CD4-positive, alpha-beta T cell (primary cell): ENCODE measurements around the gene RNF213. TPM values are rescaled to one million over a fixed set of nuclear protein-coding genes. Genes with fewer than 3 reads are reported as not detected.

Experiments
- ATAC-seq: fragments of 200-7000 bp; cut with Tn5 transposase; one replicate; pipeline ENCODE4 v1.10.0; 2022; ENCODE audit warnings: mild to moderate bottlenecking; ENCODE audit not compliant: poor library complexity
- CTCF ChIA-PET: fragments of 350-600 bp; sonication (Branson Sonifier 250); formaldehyde crosslinking; loops from one replicate; lab custom pipeline; 2021; ENCODE audit warnings: antibody characterized with exemption, inconsistent platforms; lab: Charles Lee
- POLR2A ChIA-PET: fragments of 350-600 bp; sonication (Branson Sonifier 250); formaldehyde crosslinking; loops from one replicate; lab custom pipeline; 2021; ENCODE audit warnings: antibody characterized with exemption, inconsistent platforms; lab: Charles Lee
- DNase-seq, 14 experiments: peaks; one replicate each; pipeline ENCODE4 v3.0.0-alpha.2; 2013 to 2020; ENCODE audit warnings: mixed read lengths in 2 of 14
- H3K27ac ChIP-seq, 2 donors: one replicate each; pipeline versions ENCODE4 v1.5.1 to v1.7.0; 2013; ENCODE audit warnings: low read length in 2 of 2, low read depth in 1 of 2, mild to moderate bottlenecking in 1 of 2
- H3K27me3 ChIP-seq, 2 experiments: 1 replicate in 1 of 2; 2 replicates in 1 of 2; pipeline versions ENCODE4 v1.6.1 to v1.7.0; 2013; ENCODE audit warnings: low read length in 2 of 2, control low read depth in 1 of 2, mild to moderate bottlenecking in 1 of 2, moderate library complexity in 1 of 2; ENCODE audit not compliant: insufficient read depth in 2 of 2, control insufficient read depth in 1 of 2
- H3K36me3 ChIP-seq: one replicate; pipeline ENCODE4 v1.6.1; 2013; ENCODE audit warnings: low read length, control low read depth; ENCODE audit not compliant: insufficient read depth
- H3K4me1 ChIP-seq: one replicate; pipeline ENCODE4 v1.6.1; 2013; ENCODE audit warnings: low read length, control low read depth; ENCODE audit not compliant: insufficient read depth
- H3K4me3 ChIP-seq: one replicate; pipeline ENCODE4 v1.5.1; 2013; ENCODE audit warnings: mild to moderate bottlenecking, low read length, moderate library complexity
- H3K9me3 ChIP-seq, 2 experiments: 1 replicate in 1 of 2; 2 replicates in 1 of 2; pipeline versions ENCODE4 v1.6.1 to v1.7.0; 2013; ENCODE audit warnings: low read length in 2 of 2, mild to moderate bottlenecking in 2 of 2, control low read depth in 1 of 2, moderate library complexity in 1 of 2; ENCODE audit not compliant: control insufficient read depth in 1 of 2, insufficient read depth in 1 of 2
- H3K27ac Mint-ChIP-seq: one replicate; pipeline ENCODE4 v1.8.0; 2020; ENCODE audit warnings: mixed read lengths
- H3K27me3 Mint-ChIP-seq: one replicate; pipeline ENCODE4 v1.8.0; 2021; ENCODE audit warnings: mixed read lengths
- H3K36me3 Mint-ChIP-seq: one replicate; pipeline ENCODE4 v1.8.0; 2021; ENCODE audit warnings: low read depth, mixed read lengths
- H3K4me1 Mint-ChIP-seq: one replicate; pipeline ENCODE4 v1.8.0; 2021; ENCODE audit warnings: low read depth, mixed read lengths
- H3K4me3 Mint-ChIP-seq: one replicate; pipeline ENCODE4 v1.8.0; 2020; ENCODE audit warnings: mild to moderate bottlenecking, mixed read lengths
- H3K9me3 Mint-ChIP-seq: one replicate; pipeline ENCODE4 v1.8.0; 2020; ENCODE audit warnings: mixed read lengths
- intact Hi-C, 2 experiments: fragments of 100-400 bp; cut with DNase I in 1 of 2; cut with micrococcal nuclease in 1 of 2; formaldehyde crosslinking; loops; one replicate each; pipeline versions ENCODE4 v1.15.1 to v1.9.0; 2023 to 2025; cut with DNase I, micrococcal nuclease
- total RNA-seq, 174 experiments: library from RNA in 2 of 174; stranded (reverse) in 2 of 174; gene quantifications; one replicate each; pipeline ENCODE4 v1.2.3 and lab custom pipeline; 2021 to 2026
- TF ChIP-seq, protein P1 (sequence below): fragments of 200-600 bp; IDR thresholded peaks from one replicate; pipeline ENCODE4 v1.8.0; 2022; ENCODE audit warnings: antibody characterized with exemption, mild to moderate bottlenecking

The RNF213 gene
- total RNA-seq, 2 experiments from 2014 or later: 290 to 312 TPM

- Mint-ChIP-seq H3K4me3 (no peak overlapping the region), H3K36me3 (peaks cover 64% of the 10 kb centered on the region), H3K27ac (no peak overlapping the region), H3K4me1 (peaks cover 7% of the 10 kb centered on the region), H3K27me3 (no peaks in the 10 kb centered on the region), H3K9me3 (peaks cover 3% of the 10 kb centered on the region)
- intact Hi-C loops: no loop called here
- CTCF ChIA-PET: interaction anchor here (1.8 kb wide), 1 partner anchor 25 kb away, joined by 5 read pairs; no protein-coding TSS in a partner anchor
- POLR2A ChIA-PET: no interaction called here
- H3K27ac ChIP-seq: no peak overlapping the region
- H3K4me1 ChIP-seq: peaks cover 3% of the 10 kb centered on the region
- H3K9me3 ChIP-seq: peaks cover 6 to 7% of the 10 kb centered on the region in 2 experiments
- ATAC-seq: no peak
- no peak for DNase-seq
- peaks cover 17% of the 10 kb centered on the region for H3K36me3 ChIP-seq
- H3K27me3 ChIP-seq: no peaks in the 10 kb centered on the region
- H3K4me3 ChIP-seq: no peak overlapping the region
- TF ChIP-seq, protein P1, sequence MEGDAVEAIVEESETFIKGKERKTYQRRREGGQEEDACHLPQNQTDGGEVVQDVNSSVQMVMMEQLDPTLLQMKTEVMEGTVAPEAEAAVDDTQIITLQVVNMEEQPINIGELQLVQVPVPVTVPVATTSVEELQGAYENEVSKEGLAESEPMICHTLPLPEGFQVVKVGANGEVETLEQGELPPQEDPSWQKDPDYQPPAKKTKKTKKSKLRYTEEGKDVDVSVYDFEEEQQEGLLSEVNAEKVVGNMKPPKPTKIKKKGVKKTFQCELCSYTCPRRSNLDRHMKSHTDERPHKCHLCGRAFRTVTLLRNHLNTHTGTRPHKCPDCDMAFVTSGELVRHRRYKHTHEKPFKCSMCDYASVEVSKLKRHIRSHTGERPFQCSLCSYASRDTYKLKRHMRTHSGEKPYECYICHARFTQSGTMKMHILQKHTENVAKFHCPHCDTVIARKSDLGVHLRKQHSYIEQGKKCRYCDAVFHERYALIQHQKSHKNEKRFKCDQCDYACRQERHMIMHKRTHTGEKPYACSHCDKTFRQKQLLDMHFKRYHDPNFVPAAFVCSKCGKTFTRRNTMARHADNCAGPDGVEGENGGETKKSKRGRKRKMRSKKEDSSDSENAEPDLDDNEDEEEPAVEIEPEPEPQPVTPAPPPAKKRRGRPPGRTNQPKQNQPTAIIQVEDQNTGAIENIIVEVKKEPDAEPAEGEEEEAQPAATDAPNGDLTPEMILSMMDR: no peak
Measured at GRCh38 chr17:80227666-80228065, 33.0 kb upstream of the RNF213 start.

DNA sequence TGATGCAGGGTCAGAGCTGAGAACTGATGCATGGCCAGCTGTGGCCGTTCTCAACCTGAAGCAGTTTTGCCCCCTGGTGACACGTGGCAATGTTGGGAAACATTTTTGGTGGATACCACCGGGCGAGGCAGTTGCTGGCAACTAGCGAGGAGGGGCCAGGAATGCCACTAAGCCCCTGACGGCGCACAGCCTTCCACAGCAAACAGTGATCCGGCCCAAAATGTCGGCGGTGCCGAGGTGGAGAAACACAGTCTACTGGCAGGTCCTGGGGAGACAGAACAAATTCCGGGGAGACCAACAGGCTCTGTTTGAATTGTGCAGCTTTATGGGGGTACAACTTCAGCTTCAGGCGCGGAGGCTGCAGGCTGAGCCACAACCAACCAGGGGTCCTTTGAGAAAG, 32.2 kb upstream of the RNF213 start:
- intact Hi-C loops: no loop called here
- Mint-ChIP-seq H3K27ac (no peak overlapping the region), H3K36me3 (peaks cover 63% of the 10 kb centered on the region)

GRCh38 chr17:80229011-80229410, 31.6 kb upstream of the RNF213 start:
- H3K9me3 ChIP-seq: peaks cover 17% of the 10 kb centered on the region in 2 experiments
- no peak overlapping the region for H3K4me3 ChIP-seq
- Mint-ChIP-seq H3K27me3 (no peaks in the 10 kb centered on the region), H3K36me3 (peaks cover 65% of the 10 kb centered on the region), H3K4me1 (no peaks in the 10 kb centered on the region), H3K27ac (no peak overlapping the region), H3K4me3 (no peak overlapping the region), H3K9me3 (peaks cover 4% of the 10 kb centered on the region)
- ChIA-PET POLR2A (no interaction called here), CTCF (no interaction called here)
- H3K27me3 ChIP-seq: no peaks in the 10 kb centered on the region
- H3K36me3 ChIP-seq: peaks cover 26% of the 10 kb centered on the region
- ATAC-seq (no peak), DNase-seq (no peak)
- TF ChIP-seq, protein P1: no peak
- no peak overlapping the region for H3K27ac ChIP-seq
- H3K4me1 ChIP-seq: no peaks in the 10 kb centered on the region
- intact Hi-C loops: no loop called here

More for the DNA sequence above, 32.2 kb upstream of the RNF213 start:
- ChIA-PET POLR2A (no interaction called here), CTCF (no interaction called here)
- H3K4me1 Mint-ChIP-seq: no peaks in the 10 kb centered on the region
- Histone ChIP-seq H3K9me3 (peaks cover 11 to 15% of the 10 kb centered on the region in 2 experiments), H3K4me3 (no peak overlapping the region), H3K27ac (no peak overlapping the region), H3K27me3 (no peaks in the 10 kb centered on the region), H3K36me3 (peaks cover 23% of the 10 kb centered on the region), H3K4me1 (peaks cover 3% of the 10 kb centered on the region)
- H3K9me3 Mint-ChIP-seq: peaks cover 4% of the 10 kb centered on the region
- no peak for DNase-seq
- H3K4me3 Mint-ChIP-seq: no peak overlapping the region
- H3K27me3 Mint-ChIP-seq: no peaks in the 10 kb centered on the region
- no peak for ATAC-seq
- TF ChIP-seq, protein P1: no peak
